ENCODE results near the gene JAK1.
"Not testable (repeated sequence)": the region's sequence is repeated elsewhere in the genome, so short reads cannot be mapped to it uniquely, and the experiment has no call there.

JAK1 gene

GRCh38 chr1:64948216-64948615, 18.1 kb downstream of the JAK1 start:
- no peak for DNase-seq

- DNase-seq, result no peak
Measured at GRCh38 chr1:64946916-64947315, 19.4 kb downstream of the JAK1 start.

- no peak for DNase-seq
Measured at GRCh38 chr1:64944913-64945312, 21.4 kb downstream of the JAK1 start.

- no peak for DNase-seq
Measured at GRCh38 chr1:64942675-64943074, 23.7 kb downstream of the JAK1 start.

- no peak for DNase-seq
Measured at GRCh38 chr1:64942118-64942517, 24.2 kb downstream of the JAK1 start.

GRCh38 chr1:64941461-64942117, 24.8 kb downstream of the JAK1 start:
- no peak for DNase-seq

GRCh38 chr1:64940025-64940424, 26.3 kb downstream of the JAK1 start:
- no peak for DNase-seq

GRCh38 chr1:64938991-64939390, 27.4 kb downstream of the JAK1 start:
- DNase-seq, result no peak

- DNase-seq, result no peak
Measured at GRCh38 chr1:64936956-64937355, 29.4 kb downstream of the JAK1 start.

- no peak for DNase-seq
Measured at GRCh38 chr1:64935551-64936155, 30.7 kb downstream of the JAK1 start.

GRCh38 chr1:64934878-64935275, 31.5 kb downstream of the JAK1 start:
- DNase-seq, result no peak

GRCh38 chr1:64934115-64934877, 32.1 kb downstream of the JAK1 start:
- DNase-seq, result peak in 1 of 2 donors; percentile 28

- DNase-seq, result peak in 1 of 2 donors; percentile 47
Measured at GRCh38 chr1:64933296-64934070, 32.9 kb downstream of the JAK1 start.

- DNase-seq, result no peak
Measured at GRCh38 chr1:64932962-64933295, 33.4 kb downstream of the JAK1 start.

- DNase-seq, result not testable (repeated sequence)
Measured at GRCh38 chr1:64930640-64931039, 35.7 kb downstream of the JAK1 start.

GRCh38 chr1:64929221-64929620, 37.1 kb downstream of the JAK1 start:
- no peak for DNase-seq

- DNase-seq, result no peak
Measured at GRCh38 chr1:64928325-64928724, 38.0 kb downstream of the JAK1 start.

GRCh38 chr1:64925594-64925993, 40.8 kb downstream of the JAK1 start:
- no peak for DNase-seq

- peak; percentile 23 to 26 for DNase-seq
Measured at GRCh38 chr1:64923294-64923718, 43.0 kb downstream of the JAK1 start.

GRCh38 chr1:64922336-64922735, 44.0 kb downstream of the JAK1 start:
- peak in 1 of 2 donors; percentile 22 for DNase-seq

GRCh38 chr1:64921771-64922170, 44.6 kb downstream of the JAK1 start:
- no peak for DNase-seq

- no peak for DNase-seq
Measured at GRCh38 chr1:64920941-64921589, 45.3 kb downstream of the JAK1 start.

- not testable (repeated sequence) for DNase-seq
Measured at GRCh38 chr1:64919120-64919519, 47.2 kb downstream of the JAK1 start.
